HG02884 (cell line): ENCODE data around the gene TSHZ2.
"Not testable (repeated sequence)": the region's sequence is repeated elsewhere in the genome, so short reads cannot be mapped to it uniquely, and the experiment has no call there.

Source experiments
- ATAC-seq: cut with Tn5 transposase; IDR thresholded peaks from one replicate; pipeline ENCODE4 v1.9.1; 2021; ENCODE audit warnings: mild to moderate bottlenecking, moderate library complexity; ENCODE audit not compliant: unreplicated experiment

Gene TSHZ2

GRCh38 chr20:53428588-53428987, 456.4 kb downstream of the TSHZ2 start:
- ATAC-seq, result no peak

GRCh38 chr20:53428996-53429395, 456.8 kb downstream of the TSHZ2 start:
- ATAC-seq, result no peak

GRCh38 chr20:53434662-53435061, 462.5 kb downstream of the TSHZ2 start:
- ATAC-seq, result no peak

- not testable (repeated sequence) for ATAC-seq
These were observed 464.8 kb downstream of the TSHZ2 start for GRCh38 chr20:53436927-53437326.

GRCh38 chr20:53438368-53438767, 466.2 kb downstream of the TSHZ2 start:
- no peak for ATAC-seq

- ATAC-seq, result no peak
These were observed 466.9 kb downstream of the TSHZ2 start for GRCh38 chr20:53439046-53439445.

GRCh38 chr20:53439616-53440015, 467.5 kb downstream of the TSHZ2 start:
- ATAC-seq, result no peak

- no peak for ATAC-seq
These were observed 472.4 kb downstream of the TSHZ2 start for GRCh38 chr20:53444401-53445149.

- ATAC-seq, result no peak
These were observed 473.2 kb downstream of the TSHZ2 start for GRCh38 chr20:53445321-53445731.

GRCh38 chr20:53445932-53446331, 473.8 kb downstream of the TSHZ2 start:
- ATAC-seq, result no peak

- no peak for ATAC-seq
These were observed 475.2 kb downstream of the TSHZ2 start for GRCh38 chr20:53447316-53447715.

GRCh38 chr20:53448426-53448825, 476.3 kb downstream of the TSHZ2 start:
- no peak for ATAC-seq

- ATAC-seq, result no peak
These were observed 476.7 kb downstream of the TSHZ2 start for GRCh38 chr20:53448875-53449274.

- no peak for ATAC-seq
These were observed 480.9 kb downstream of the TSHZ2 start for GRCh38 chr20:53453076-53453475.

GRCh38 chr20:53454675-53455276, 482.6 kb downstream of the TSHZ2 start:
- no peak for ATAC-seq

- ATAC-seq, result no peak
These were observed 491.2 kb downstream of the TSHZ2 start for GRCh38 chr20:53463101-53463972.

GRCh38 chr20:53466279-53466678, 494.1 kb downstream of the TSHZ2 start:
- no peak for ATAC-seq

- no peak for ATAC-seq
These were observed 496.4 kb downstream of the TSHZ2 start for GRCh38 chr20:53468587-53468986.

- not testable (repeated sequence) for ATAC-seq
These were observed 500.7 kb downstream of the TSHZ2 start for GRCh38 chr20:53472859-53473258.

GRCh38 chr20:53480913-53481312, 508.8 kb downstream of the TSHZ2 start:
- ATAC-seq, result no peak

- no peak for ATAC-seq
These were observed 515.5 kb downstream of the TSHZ2 start for GRCh38 chr20:53487461-53488200.
